Testis (tissue), 3 donors: ENCODE results near the gene SLC39A3. TPM values are rescaled to one million over a fixed set of nuclear protein-coding genes. Genes with fewer than 3 reads are reported as not detected.

Experiments
- DNase-seq: peaks from one replicate; pipeline ENCODE4 v3.0.0-alpha.2; 2019
- H3K27ac ChIP-seq, 2 donors: fragments of 200-600 bp; sonication (generic); one replicate each; pipeline ENCODE4 v1.5.1; 2019
- H3K27me3 ChIP-seq: fragments of 200-600 bp; sonication (generic); one replicate; pipeline ENCODE4 v1.5.1; 2019
- H3K36me3 ChIP-seq: fragments of 200-600 bp; sonication (generic); one replicate; pipeline ENCODE4 v1.5.1; 2017; ENCODE audit warnings: low read depth; ENCODE audit errors: missing control alignments
- H3K4me1 ChIP-seq: fragments of 200-600 bp; sonication (generic); one replicate; pipeline ENCODE4 v1.5.1; 2019
- H3K4me3 ChIP-seq, 2 donors: fragments of 200-600 bp; sonication (generic); one replicate each; pipeline ENCODE4 v1.5.1; 2017 to 2019
- H3K9me3 ChIP-seq: fragments of 200-600 bp; sonication (generic); one replicate; pipeline ENCODE4 v1.5.1; 2017
- POLR2A ChIP-seq: fragments of 450-650 bp; IDR thresholded peaks from one replicate; pipeline ENCODE4 v1.6.1; 2017; ENCODE audit warnings: antibody characterized with exemption, mild to moderate bottlenecking, moderate library complexity
- WGBS, 2 donors: methylation state at CpG; one replicate each; pipeline ENCODE4 v1.1.5; 2018; 5-methylcytosine and 5-hydroxymethylcytosine counted together
- intact Hi-C: fragments of 100-400 bp; cut with DNase I; formaldehyde crosslinking; loops from one replicate; pipeline ENCODE4 v1.15.1; 2023; ENCODE audit warnings: low total_unique reads
- polyA plus RNA-seq: library from polyadenylated mRNA; stranded (reverse); fragments of 350-450 nt; fragmentation: Illumina TruSeq; extraction: RNeasy Lipid Tissue Mini Kit (QIAGEN cat#74804); gene quantifications from one replicate; pipeline ENCODE4 v1.2.3, GENCODE V29; 2014; ENCODE audit warnings: low read depth, low replicate concordance; ENCODE audit not compliant: insufficient read depth
- total RNA-seq, 2 donors: library from RNA; depleted of rRNA; stranded (reverse); fragments of >200 nt; gene quantifications; one replicate each; pipeline ENCODE4 v1.2.3, GENCODE V29; 2016
- TF ChIP-seq, protein P1 (sequence below), 3 experiments: fragments of 450-650 bp in 2 of 3; fragments of 200-600 bp in 1 of 3; sonication (generic) in 1 of 3; IDR thresholded peaks; one replicate each; pipeline ENCODE4 v1.5.1; 2016 to 2019; ENCODE audit warnings: antibody characterized with exemption in 3 of 3, mild to moderate bottlenecking in 2 of 3, moderate library complexity in 1 of 3

SLC39A3 gene
- total and polyA plus RNA-seq, 3 donors from 2014 or later: 126 to 198 (median 160) TPM

DNA sequence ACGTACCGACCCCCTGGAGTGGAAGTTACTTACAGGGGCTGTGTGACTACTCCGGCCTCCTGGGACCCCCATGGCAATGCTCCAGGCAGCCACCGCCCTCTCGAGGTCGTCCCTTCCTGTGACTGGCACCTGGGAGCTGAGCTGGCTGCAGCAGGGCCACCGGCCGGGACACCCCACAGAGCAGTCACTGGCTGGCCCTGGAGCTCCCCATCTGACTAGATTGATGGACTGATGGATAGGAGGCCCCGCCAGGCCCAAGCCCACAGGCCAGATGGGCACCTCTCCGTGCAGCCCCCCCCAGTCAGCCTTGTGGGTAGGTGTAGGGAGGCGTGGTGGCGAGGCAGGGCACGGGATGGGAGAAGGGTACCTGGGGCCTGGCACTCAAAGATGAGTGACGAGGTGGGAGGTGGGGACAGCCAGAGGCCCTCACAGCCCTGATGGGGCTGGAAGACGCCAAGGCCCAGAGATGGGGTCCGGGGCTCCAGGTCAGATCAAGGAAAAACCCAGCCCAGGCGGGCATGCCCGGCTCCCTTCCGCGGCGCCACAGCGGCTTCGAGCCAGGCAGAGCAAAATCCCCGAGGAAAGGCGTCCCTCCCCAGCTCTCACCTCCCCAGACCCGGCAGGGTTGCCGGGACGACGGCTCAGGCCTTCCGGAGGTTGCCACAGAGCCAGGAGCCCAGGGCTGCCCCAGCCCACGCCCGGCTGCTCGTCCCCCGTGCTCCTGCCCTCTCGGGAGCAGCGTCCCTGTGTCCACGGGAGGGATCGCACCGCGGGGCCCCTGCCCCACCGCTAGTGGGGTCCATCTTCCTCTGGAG is 8.4 kb downstream of the SLC39A3 start:
- intact Hi-C loops: no loop called here
- H3K27me3 ChIP-seq: no peaks in the 10 kb centered on the region
- no peaks in the 10 kb centered on the region for H3K36me3 ChIP-seq
- DNase-seq: no peak
- no peaks in the 10 kb centered on the region for H3K9me3 ChIP-seq
- H3K27ac ChIP-seq: no peak overlapping the region
- H3K4me3 ChIP-seq: no peak overlapping the region
- TF ChIP-seq POLR2A: no peak
- TF ChIP-seq, protein P1, sequence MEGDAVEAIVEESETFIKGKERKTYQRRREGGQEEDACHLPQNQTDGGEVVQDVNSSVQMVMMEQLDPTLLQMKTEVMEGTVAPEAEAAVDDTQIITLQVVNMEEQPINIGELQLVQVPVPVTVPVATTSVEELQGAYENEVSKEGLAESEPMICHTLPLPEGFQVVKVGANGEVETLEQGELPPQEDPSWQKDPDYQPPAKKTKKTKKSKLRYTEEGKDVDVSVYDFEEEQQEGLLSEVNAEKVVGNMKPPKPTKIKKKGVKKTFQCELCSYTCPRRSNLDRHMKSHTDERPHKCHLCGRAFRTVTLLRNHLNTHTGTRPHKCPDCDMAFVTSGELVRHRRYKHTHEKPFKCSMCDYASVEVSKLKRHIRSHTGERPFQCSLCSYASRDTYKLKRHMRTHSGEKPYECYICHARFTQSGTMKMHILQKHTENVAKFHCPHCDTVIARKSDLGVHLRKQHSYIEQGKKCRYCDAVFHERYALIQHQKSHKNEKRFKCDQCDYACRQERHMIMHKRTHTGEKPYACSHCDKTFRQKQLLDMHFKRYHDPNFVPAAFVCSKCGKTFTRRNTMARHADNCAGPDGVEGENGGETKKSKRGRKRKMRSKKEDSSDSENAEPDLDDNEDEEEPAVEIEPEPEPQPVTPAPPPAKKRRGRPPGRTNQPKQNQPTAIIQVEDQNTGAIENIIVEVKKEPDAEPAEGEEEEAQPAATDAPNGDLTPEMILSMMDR (IDR thresholded peaks at IDR 0.05): no peak
- 90 to 91% methylated on average over 12 to 41 of the region's 41 CpGs for WGBS, 2 donors
- H3K4me1 ChIP-seq: no peaks in the 10 kb centered on the region

DNA sequence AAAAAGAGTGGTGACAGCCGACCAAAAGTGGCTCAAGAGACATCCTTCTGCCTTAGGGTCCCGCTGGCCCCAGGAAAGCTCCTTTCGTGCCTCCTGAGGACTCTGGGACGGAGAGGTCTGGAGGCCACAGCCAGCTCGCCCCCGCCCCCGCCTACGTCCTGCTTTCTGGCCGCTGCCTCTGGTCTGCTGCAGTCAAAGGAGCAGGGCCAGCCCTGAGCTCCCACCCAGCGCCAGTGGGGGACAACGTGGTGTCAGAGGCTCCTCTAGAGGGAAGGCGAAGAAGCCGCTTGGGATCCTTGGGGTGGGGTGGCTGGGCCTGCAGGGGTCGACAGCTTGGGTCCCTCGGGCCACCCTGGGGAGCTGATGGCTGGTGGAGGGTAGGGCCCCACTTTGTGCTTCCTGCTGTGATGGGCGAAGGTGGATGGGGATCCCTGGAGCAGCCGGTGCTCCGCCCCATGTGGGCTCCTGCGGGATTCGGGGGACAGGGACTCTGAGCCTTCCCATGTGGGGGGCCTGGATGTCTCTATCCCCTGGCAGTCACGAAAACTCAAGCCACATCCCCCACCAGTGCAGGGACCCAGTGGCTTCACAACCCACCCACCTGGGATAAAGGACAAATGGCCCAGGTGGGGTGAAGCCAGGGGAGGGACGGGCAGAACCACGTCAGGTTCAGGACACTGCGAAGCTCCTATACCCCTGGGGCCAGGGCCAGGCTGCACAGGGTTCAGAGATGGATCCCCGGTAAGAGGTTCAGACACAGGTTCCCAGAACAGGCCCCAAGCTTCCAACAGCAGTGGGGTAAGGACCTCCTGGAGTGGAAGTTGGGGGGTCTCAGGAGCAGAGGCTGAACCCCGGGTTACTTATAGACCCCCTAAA is 9.6 kb downstream of the SLC39A3 start:
- H3K36me3 ChIP-seq: no peaks in the 10 kb centered on the region
- intact Hi-C loops: no loop called here
- H3K4me3 ChIP-seq: no peak overlapping the region
- WGBS, 2 donors: 90 to 91% methylated on average over 15 to 24 of the region's 26 CpGs
- DNase-seq: no peak
- H3K27me3 ChIP-seq: no peaks in the 10 kb centered on the region
- no peaks in the 10 kb centered on the region for H3K9me3 ChIP-seq
- H3K4me1 ChIP-seq: no peaks in the 10 kb centered on the region
- no peak for TF ChIP-seq POLR2A
- TF ChIP-seq, protein P1 (IDR thresholded peaks at IDR 0.05): no peak
- no peak overlapping the region for H3K27ac ChIP-seq

DNA sequence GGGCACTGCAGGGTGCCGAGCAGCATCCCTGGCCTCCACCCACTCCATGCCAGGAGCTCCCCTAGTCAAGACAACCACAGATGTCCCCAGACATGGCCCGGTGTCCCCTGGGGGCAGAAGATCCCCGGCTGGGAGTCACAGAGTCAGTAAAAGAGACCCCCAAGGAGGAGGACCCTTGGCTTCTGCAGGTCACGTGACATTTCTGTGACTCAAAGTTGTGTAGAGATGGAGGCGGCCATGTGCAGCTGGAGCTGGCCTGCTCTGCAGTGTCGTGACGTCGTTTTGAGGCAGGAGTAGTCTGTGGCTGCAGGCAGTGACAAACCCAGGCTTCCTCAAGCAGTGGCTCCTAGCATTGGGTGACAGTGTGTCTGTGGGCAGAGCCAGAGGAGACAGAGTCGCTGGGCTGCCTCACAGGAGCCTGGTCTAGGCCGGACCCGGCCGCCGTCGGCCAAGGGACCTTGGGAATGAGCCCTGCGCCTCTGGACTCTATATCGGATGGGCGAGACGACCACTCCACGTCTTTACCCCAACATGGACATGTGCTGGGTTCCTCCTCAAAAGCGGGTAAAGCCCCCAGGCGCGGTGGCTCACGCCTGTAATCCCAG is 10.9 kb downstream of the SLC39A3 start:
- WGBS, 2 donors: 87 to 90% methylated on average over 13 to 23 of the region's 23 CpGs
- TF ChIP-seq, protein P1 (IDR thresholded peaks at IDR 0.05): no peak
- TF ChIP-seq POLR2A: no peak
- Histone ChIP-seq H3K9me3 (no peaks in the 10 kb centered on the region), H3K4me1 (peaks cover 6% of the 10 kb centered on the region), H3K27me3 (no peaks in the 10 kb centered on the region), H3K4me3 (no peak overlapping the region), H3K27ac (no peak overlapping the region), H3K36me3 (no peaks in the 10 kb centered on the region)
- DNase-seq: no peak
- intact Hi-C loops: no loop called here

DNA sequence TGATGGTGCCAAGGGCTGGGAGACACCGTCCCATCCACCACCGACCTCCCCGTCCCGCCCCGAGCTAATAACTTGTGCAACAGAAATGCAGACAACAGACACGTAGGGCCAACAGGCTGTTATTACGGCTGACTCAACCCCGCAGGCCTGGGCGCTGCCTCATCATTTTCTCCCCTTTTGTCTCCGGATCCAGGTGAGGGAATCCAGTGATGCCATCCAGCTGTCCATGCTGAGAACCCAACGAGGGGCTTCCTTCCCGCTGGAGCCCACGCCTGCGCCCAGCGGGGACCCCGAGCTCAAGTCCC is 12.2 kb downstream of the SLC39A3 start:
- no peak overlapping the region for H3K4me3 ChIP-seq
- no peak overlapping the region for H3K27ac ChIP-seq
- DNase-seq: no peak
- no peaks in the 10 kb centered on the region for H3K36me3 ChIP-seq
- no peaks in the 10 kb centered on the region for H3K9me3 ChIP-seq
- intact Hi-C loops: no loop called here
- TF ChIP-seq, protein P1 (IDR thresholded peaks at IDR 0.05): no peak
- no peak for TF ChIP-seq POLR2A
- WGBS, 2 donors: 72 to 79% methylated on average over 8 to 16 of the region's 16 CpGs
- peaks cover 19% of the 10 kb centered on the region for H3K4me1 ChIP-seq
- H3K27me3 ChIP-seq: no peaks in the 10 kb centered on the region
